Thoracic aorta (tissue), 2 donors: ENCODE data around the gene UBE2R2. TPM values are rescaled to one million over a fixed set of nuclear protein-coding genes. Genes with fewer than 3 reads are reported as not detected.
A peak's percentile ranks its signal among the peaks of the same experiment; 100 is the strongest.
"Not testable (repeated sequence)": the region's sequence is repeated elsewhere in the genome, so short reads cannot be mapped to it uniquely, and the experiment has no call there.

Source experiments
- ATAC-seq: fragments of 150-250 bp; one replicate; pipeline ENCODE4 v1.8.0; 2017; ENCODE audit warnings: low read depth; ENCODE audit not compliant: insufficient number of reproducible peaks, low FRiP score
- DNase-seq: peaks from one replicate; pipeline ENCODE4 v3.0.0-alpha.2; 2020; ENCODE audit warnings: low spot score
- H3K27ac ChIP-seq, 2 donors: fragments of 200-600 bp; sonication (generic); 1 replicate in 1 of 2; 2 replicates in 1 of 2; pipeline ENCODE4 v1.5.1; 2016; ENCODE audit warnings: mild to moderate bottlenecking in 2 of 2, moderate library complexity in 2 of 2
- H3K27me3 ChIP-seq: fragments of 200-600 bp; sonication (generic); replicated peaks from 2 replicates; pipeline ENCODE4 v1.6.0; 2016; ENCODE audit warnings: mild to moderate bottlenecking; ENCODE audit not compliant: insufficient read depth
- H3K36me3 ChIP-seq: fragments of 200-600 bp; sonication (generic); one replicate; pipeline ENCODE4 v1.5.1; 2016
- H3K4me1 ChIP-seq, 2 donors: fragments of 200-600 bp; sonication (generic); 1 replicate in 1 of 2; 2 replicates in 1 of 2; pipeline versions ENCODE4 v1.5.1 to v1.6.0; 2016; ENCODE audit warnings: low read depth in 2 of 2, mild to moderate bottlenecking in 1 of 2; ENCODE audit not compliant: control insufficient read depth in 1 of 2
- H3K4me3 ChIP-seq: fragments of 200-600 bp; sonication (generic); 2 replicates; pipeline ENCODE4 v1.5.1; 2016; ENCODE audit warnings: mild to moderate bottlenecking
- H3K9me3 ChIP-seq: fragments of 200-600 bp; sonication (generic); 2 replicates; pipeline ENCODE4 v1.5.1; 2016
- CTCF ChIP-seq: fragments of 200-600 bp; sonication (generic); IDR thresholded peaks from one replicate; pipeline ENCODE4 v1.5.1; 2019; ENCODE audit warnings: antibody characterized with exemption
- total RNA-seq, 2 donors: library from RNA; depleted of rRNA; stranded (reverse); fragments of >200 nt; gene quantifications; one replicate each; pipeline versions ENCODE4 v1.1.0 to v1.2.3, GENCODE V29; 2016

Gene UBE2R2
- total RNA-seq, 2 donors from 2014 or later = 21.3 to 32.5 TPM

GRCh38 chr9:33807156-33807555 lies 9.8 kb upstream of the UBE2R2 start:
- not testable (repeated sequence) for H3K36me3 ChIP-seq, H3K4me1 ChIP-seq, H3K27me3 ChIP-seq, DNase-seq, H3K9me3 ChIP-seq, H3K27ac ChIP-seq, H3K4me3 ChIP-seq, ATAC-seq

- H3K27me3 ChIP-seq, H3K4me1 ChIP-seq, DNase-seq, H3K36me3 ChIP-seq, H3K27ac ChIP-seq, H3K9me3 ChIP-seq, H3K4me3 ChIP-seq, ATAC-seq: not testable (repeated sequence)
These were observed 8.0 kb upstream of the UBE2R2 start for GRCh38 chr9:33808979-33809322.

GRCh38 chr9:33809506-33809905 lies 7.5 kb upstream of the UBE2R2 start:
- no peak for TF ChIP-seq CTCF
- DNase-seq (no peak), ATAC-seq (no peak)
- Histone ChIP-seq H3K36me3 (no peaks in the 10 kb centered on the region), H3K9me3 (no peaks in the 10 kb centered on the region), H3K4me1 (peaks cover 5 to 7% of the 10 kb centered on the region in 2 donors), H3K27me3 (no peaks in the 10 kb centered on the region), H3K4me3 (no peak overlapping the region), H3K27ac (no peak overlapping the region)

- Histone ChIP-seq H3K9me3 (no peaks in the 10 kb centered on the region), H3K27me3 (no peaks in the 10 kb centered on the region), H3K36me3 (no peaks in the 10 kb centered on the region), H3K4me3 (no peak overlapping the region), H3K4me1 (peaks cover 5 to 7% of the 10 kb centered on the region in 2 donors), H3K27ac (peak overlapping the region in 1 of 2 donors; percentile 40)
- DNase-seq = no peak
- no peak for ATAC-seq
- TF ChIP-seq CTCF = peak; percentile 69
These were observed 3.0 kb upstream of the UBE2R2 start for GRCh38 chr9:33813712-33814641.

GRCh38 chr9:33815781-33816180 lies 1.2 kb upstream of the UBE2R2 start:
- Histone ChIP-seq H3K4me1 (peaks cover 21 to 24% of the 10 kb centered on the region in 2 donors), H3K27me3 (no peaks in the 10 kb centered on the region), H3K9me3 (no peaks in the 10 kb centered on the region), H3K4me3 (no peak overlapping the region), H3K36me3 (no peaks in the 10 kb centered on the region), H3K27ac (peak overlapping the region; percentile 91 to 99)
- DNase-seq (no peak), ATAC-seq (no peak)
- TF ChIP-seq CTCF = no peak

- peak; percentile 15 for ATAC-seq
- DNase-seq = no peak
- Histone ChIP-seq H3K36me3 (no peaks in the 10 kb centered on the region), H3K4me1 (peaks cover 29 to 34% of the 10 kb centered on the region in 2 donors), H3K9me3 (no peaks in the 10 kb centered on the region), H3K27me3 (no peaks in the 10 kb centered on the region), H3K27ac (peak overlapping the region; percentile 98 to 99), H3K4me3 (peak overlapping the region; percentile 98)
- TF ChIP-seq CTCF = peak; percentile 25
These were observed 587 bp downstream of the UBE2R2 start for GRCh38 chr9:33817327-33818166.
